ENCODE results near the gene ACOT2.
"Not testable (repeated sequence)": the region's sequence is repeated elsewhere in the genome, so short reads cannot be mapped to it uniquely, and the experiment has no call there.

- TF ChIP-seq POLR2A, CTCF (IDR thresholded peaks at IDR 0.05): not testable (repeated sequence)
Measured at GRCh38 chr14:73573034-73573433, 4.0 kb downstream of the ACOT2 start.

Measured in adrenal gland (tissue), 5 donors.